HG03097 (cell line): ENCODE data around the gene PSMD12.
"Not testable (repeated sequence)": the region's sequence is repeated elsewhere in the genome, so short reads cannot be mapped to it uniquely, and the experiment has no call there.

Experiments used
- ATAC-seq: cut with Tn5 transposase; IDR thresholded peaks from one replicate; pipeline ENCODE4 v1.9.1; 2021; ENCODE audit not compliant: unreplicated experiment, low FRiP score

PSMD12 gene

GRCh38 chr17:67388536-67388935 is 22.2 kb upstream of the PSMD12 start:
- not testable (repeated sequence) for ATAC-seq

GRCh38 chr17:67386965-67387551 is 20.7 kb upstream of the PSMD12 start:
- no peak for ATAC-seq

GRCh38 chr17:67385122-67385988 is 19.0 kb upstream of the PSMD12 start:
- no peak for ATAC-seq

DNA sequence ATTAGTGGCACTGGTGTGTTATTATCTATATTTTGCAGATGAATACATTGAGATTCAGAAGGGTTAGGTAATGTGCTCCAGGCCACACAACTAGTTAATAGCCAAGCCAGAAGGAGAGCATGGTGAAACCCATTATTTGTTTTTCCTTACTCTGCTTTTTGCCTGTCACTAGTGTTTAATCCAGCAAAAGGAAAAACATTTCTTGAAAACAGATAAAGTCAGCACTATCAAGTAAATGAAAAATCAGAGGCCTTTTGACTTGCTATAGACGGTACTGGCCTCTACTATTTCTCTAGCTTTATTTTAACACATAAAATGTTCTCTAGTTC is 15.5 kb upstream of the PSMD12 start:
- no peak for ATAC-seq

DNA sequence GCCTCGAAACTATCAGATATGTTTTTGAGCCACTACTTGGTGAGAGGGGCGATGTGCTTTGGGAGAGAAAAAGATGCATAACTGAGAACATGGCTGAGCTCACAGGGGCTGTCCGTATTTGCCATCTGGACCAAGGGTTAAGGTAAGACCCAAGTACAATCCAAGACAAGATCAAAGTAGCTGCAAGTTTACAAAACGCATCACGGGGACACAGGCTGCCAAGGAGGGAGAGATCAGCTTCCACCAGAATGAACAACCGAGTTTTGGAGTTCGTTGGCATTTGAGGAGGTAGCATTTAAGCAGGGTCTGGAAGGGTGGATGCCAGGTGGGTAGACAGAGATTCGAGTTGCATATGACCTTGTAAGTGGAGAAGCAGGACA is 12.9 kb upstream of the PSMD12 start:
- ATAC-seq: no peak

- peak; percentile 39 for ATAC-seq
These were observed 12.3 kb upstream of the PSMD12 start for GRCh38 chr17:67378454-67379250.

DNA sequence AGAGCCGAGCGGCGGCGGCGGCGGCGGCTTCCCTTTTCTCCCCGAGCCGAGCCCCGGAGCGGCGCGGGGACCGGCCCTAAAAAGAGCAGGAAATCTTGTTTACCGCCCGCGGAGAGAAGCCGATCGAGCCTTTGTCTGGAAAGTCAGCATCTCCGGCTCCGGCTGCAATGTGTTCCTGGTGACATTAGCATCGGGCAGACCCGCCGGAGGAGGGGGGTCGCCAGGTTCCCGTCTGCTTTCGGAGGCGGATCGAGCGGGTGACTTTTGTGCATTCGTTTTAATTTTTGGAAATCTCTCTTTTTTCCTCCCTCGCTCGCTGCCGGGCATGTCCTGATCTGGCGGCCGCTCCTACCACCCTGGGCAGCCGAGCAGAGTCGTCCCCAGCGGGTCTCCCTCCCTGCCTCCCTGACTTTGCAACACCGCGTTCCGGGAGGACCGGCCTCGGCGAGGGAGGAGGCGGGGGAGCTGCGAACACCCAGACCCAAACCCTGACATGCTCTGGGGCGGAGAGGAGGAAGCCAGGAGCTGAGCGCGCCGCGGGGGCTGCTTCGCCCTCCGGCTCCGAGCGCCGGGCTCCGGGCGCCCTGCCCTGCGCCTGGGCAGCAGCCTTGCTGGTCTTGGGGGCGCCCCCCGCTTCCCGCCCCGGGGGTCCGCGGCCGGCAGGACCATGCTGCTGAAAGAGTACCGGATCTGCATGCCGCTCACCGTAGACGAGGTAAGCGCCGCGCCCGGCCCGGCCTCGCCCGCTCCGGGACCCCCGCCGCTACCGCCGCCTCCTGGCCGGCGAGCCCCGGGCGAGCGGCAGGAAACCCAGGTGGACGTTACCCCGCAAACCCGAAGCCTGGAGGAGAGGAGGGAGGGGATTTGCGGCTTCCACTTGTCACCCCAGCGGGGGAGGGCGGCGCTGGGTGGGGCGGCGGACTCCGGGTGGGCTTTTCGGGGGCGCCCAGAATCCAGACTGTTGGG is 11.4 kb upstream of the PSMD12 start:
- peak; percentile 16 for ATAC-seq

DNA sequence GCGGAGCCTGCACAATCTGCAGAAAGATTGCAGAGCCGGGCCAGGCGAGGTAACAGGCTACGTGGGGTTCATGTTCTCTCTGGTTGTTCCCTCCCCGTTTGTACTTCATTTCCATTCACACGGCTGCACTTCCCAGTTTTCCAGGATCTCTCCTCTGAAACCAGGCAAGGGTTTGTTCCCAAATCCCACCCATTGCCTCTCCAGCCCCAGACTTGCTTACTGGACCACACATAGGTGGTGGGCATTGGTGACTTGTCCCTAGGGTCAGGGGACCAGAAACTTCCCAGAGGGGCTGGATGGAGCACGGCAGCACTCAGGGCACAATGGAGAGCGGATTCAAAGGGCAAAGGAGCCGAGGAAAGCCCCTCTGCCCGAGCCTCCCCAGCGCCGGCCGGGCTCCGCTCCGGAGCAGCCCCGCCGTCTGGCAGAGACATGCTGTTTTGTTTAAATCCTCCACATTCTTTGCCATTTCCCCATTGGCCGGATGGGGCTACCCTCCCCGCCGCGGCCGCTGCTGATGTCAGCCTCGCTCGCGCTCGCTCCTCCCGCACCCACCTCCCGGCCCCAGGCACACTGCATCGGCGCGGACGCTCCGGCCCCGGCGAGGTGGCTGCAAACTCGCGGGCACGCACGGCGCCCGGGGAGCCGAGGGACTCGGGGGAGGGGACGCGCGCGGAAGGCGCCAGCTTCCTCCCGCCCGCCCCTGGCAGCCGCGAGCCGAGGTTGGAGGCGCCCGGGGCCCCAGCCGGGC is 10.5 kb upstream of the PSMD12 start, which contains the start of gene PITPNC1:
Gene PITPNC1 (plus strand): TSS at position 545 of the 751 bp plus-strand sequence.
- peak; percentile 61 for ATAC-seq

GRCh38 chr17:67376415-67376736 is 10.0 kb upstream of the PSMD12 start:
- no peak for ATAC-seq

- ATAC-seq: no peak
These were observed 9.3 kb upstream of the PSMD12 start for GRCh38 chr17:67375716-67376115.

GRCh38 chr17:67375054-67375427 is 8.7 kb upstream of the PSMD12 start:
- ATAC-seq: no peak

- peak; percentile 40 for ATAC-seq
These were observed 8.1 kb upstream of the PSMD12 start for GRCh38 chr17:67374329-67375053.

DNA sequence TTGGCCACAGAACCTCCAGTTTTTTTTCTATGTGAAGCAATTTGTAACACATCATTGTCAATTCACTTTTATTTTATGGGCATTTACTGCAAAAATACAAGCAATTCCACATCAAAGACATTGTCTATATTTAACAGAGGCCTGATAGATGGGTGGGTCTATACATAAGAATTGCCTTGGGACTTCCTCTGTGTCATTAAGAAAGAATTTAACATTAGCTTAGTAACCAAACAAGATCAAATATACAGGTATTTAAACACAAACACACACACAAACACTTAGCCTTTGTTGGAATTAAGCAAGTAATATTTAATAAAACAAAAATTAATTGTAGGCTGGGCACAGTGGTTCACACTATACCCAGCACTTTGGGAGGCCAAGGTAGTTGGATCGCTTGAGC is 6.4 kb upstream of the PSMD12 start:
- ATAC-seq: no peak

- ATAC-seq: no peak
These were observed 3.3 kb upstream of the PSMD12 start for GRCh38 chr17:67369676-67370075.

DNA sequence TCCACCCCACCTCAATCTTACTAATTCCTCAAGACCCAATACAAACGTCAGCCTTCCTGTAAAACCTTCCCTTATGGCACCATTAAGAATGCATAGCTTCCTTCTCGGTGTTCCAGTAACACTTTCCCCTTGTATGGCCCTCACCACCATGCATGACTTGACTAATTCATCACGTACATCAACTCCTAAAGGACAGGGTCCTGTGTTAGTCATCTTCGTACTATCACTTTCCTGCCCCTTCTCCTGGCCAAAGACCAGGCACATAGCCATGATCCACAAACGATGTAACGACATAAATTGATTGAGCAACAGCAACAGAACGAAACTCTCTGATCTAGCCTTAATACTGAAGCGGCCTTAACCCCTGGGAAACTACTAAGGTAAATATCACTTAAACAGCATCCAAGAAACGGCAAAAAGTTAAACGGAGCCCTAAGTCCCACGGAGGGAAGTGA is 612 bp downstream of the PSMD12 start:
- peak; percentile 18 for ATAC-seq

DNA sequence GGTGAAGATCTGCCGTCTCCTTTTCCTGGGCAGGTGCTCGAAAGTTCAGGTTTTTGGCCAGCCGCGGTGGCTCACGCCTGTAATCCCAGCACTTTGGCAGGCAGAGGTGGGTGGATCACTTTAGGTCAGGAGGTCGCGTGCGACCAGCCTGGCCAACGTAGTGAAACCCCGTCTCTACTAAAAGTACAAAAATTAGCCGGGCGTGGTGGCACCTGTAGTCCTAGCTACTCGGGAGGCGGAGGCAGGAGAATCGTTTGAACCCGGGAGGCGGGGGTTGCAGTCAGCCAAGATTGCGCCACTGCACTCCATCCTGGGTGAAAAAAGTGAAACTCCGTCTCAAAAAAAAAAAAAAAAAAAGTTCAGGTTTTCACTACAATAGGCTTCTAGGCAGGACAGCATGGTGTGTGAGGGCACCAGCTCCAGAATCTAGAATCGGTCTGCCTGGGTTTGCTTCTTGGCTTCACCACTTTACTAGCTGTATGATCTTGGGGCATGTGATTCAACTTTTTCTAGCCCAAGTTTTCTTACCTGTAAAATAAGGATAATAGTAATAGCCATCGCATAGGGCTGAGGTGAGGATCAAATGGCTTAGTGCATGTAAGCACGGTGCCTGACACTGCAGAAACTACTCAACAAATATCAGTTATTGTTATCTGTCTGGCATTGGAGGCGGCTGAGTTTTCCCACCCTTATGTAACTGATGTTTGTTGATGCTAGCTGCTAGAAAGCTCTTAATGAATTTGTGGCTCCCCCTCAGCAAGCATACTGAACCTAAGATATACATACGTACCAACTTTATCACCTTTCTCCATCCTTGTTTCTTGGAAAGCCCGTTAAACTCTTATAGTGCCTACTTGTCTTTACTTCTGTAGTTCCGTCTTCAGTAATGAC is 1.3 kb downstream of the PSMD12 start:
- no peak for ATAC-seq

GRCh38 chr17:67362173-67362572 is 4.2 kb downstream of the PSMD12 start:
- no peak for ATAC-seq

DNA sequence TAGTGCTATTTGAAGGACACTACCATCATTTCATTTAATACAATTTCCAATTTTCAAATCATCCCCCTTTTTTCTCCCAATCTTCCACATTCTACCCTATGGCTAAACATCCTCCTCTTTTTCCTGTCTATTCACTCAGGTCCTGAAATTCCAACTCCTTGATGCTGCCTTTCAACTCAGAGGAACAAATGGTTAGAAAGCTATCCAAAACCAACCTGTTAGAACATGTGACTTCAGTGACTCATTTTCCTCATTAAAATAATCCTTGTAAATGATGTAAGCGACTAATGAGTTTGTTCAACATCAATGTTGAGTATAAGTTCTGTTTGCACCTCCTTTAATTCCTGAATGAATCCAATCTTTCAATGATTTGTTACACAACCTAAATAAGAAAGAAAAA is 5.5 kb downstream of the PSMD12 start:
- no peak for ATAC-seq
